H1 (cell line): ENCODE results near the gene SMYD3. TPM values are rescaled to one million over a fixed set of nuclear protein-coding genes. Genes with fewer than 3 reads are reported as not detected.

Experiments
- CTCF ChIA-PET: fragments of 300-600 bp; sonication (Branson Sonifier 250); formaldehyde crosslinking; loops from one replicate; lab custom pipeline; 2021; ENCODE audit not compliant: partially characterized antibody; lab: Charles Lee
- POLR2A ChIA-PET: fragments of 300-600 bp; sonication (Branson Sonifier 250); formaldehyde crosslinking; loops from one replicate; lab custom pipeline; 2021; ENCODE audit warnings: inconsistent platforms; ENCODE audit not compliant: partially characterized antibody; lab: Charles Lee
- DNase-seq, 2 experiments: peaks; one replicate each; pipeline versions ENCODE4 v3.0.0 to v3.0.0-alpha.2; 2010 to 2022; ENCODE audit warnings: low spot score in 2 of 2, low read depth in 1 of 2, mixed read lengths in 1 of 2
- FAIRE-seq: peaks from 2 replicates; lab custom pipeline; 2011; peaks lifted over from hg19 to GRCh38; lab: Jason Lieb, UNC
- H2AFZ ChIP-seq: 2 replicates; pipeline ENCODE4 v1.8.1; 2012; ENCODE audit warnings: low read length, inconsistent platforms
- H2AK5ac ChIP-seq: 2 replicates; pipeline ENCODE4 v1.6.1; 2013; ENCODE audit warnings: low read depth, low read length
- H2BK120ac ChIP-seq: replicated peaks from 2 replicates; pipeline ENCODE3; 2013; ENCODE audit warnings: low read depth, low read length, inconsistent platforms
- H2BK12ac ChIP-seq: 2 replicates; pipeline ENCODE4 v1.6.1; 2013; ENCODE audit warnings: low read depth, low read length
- H2BK15ac ChIP-seq: 2 replicates; pipeline ENCODE4 v1.6.1; 2013; ENCODE audit warnings: low read length
- H2BK20ac ChIP-seq: 2 replicates; pipeline ENCODE4 v1.6.1; 2013; ENCODE audit warnings: low read length
- H2BK5ac ChIP-seq: 2 replicates; pipeline ENCODE4 v1.6.1; 2013; ENCODE audit warnings: low read depth, low read length
- H3K14ac ChIP-seq: 2 replicates; pipeline ENCODE4 v1.6.1; 2013; ENCODE audit warnings: inconsistent platforms; ENCODE audit not compliant: insufficient read length
- H3K18ac ChIP-seq: 2 replicates; pipeline ENCODE4 v1.6.1; 2013; ENCODE audit warnings: low read length; ENCODE audit errors: extremely low read depth
- H3K23ac ChIP-seq: 2 replicates; pipeline ENCODE4 v1.6.1; 2013; ENCODE audit warnings: inconsistent platforms; ENCODE audit not compliant: insufficient read length
- H3K23me2 ChIP-seq: 2 replicates; pipeline ENCODE4 v1.6.1; 2013; ENCODE audit warnings: low read depth, low read length
- H3K27ac ChIP-seq: 2 replicates; pipeline ENCODE4 v1.6.1; 2011; ENCODE audit warnings: low read depth, low read length, inconsistent platforms
- H3K27me3 ChIP-seq, 4 experiments: replicated peaks in 1 of 4; 1 replicate in 1 of 4; 2 replicates in 3 of 4; pipeline versions ENCODE4 v1.6.1 to v1.8.1; 2011 to 2013; ENCODE audit warnings: low read length in 3 of 4, mild to moderate bottlenecking in 3 of 4, inconsistent platforms in 2 of 4, mixed read lengths in 2 of 4, moderate library complexity in 1 of 4; ENCODE audit not compliant: control insufficient read depth in 3 of 4, insufficient read depth in 3 of 4; ENCODE audit errors: extremely low read depth in 1 of 4
- H3K36me3 ChIP-seq, 4 experiments: 2 replicates each; pipeline versions ENCODE4 v1.6.1 to v1.8.1; 2011 to 2013; ENCODE audit warnings: mild to moderate bottlenecking in 4 of 4, low read length in 3 of 4, moderate library complexity in 2 of 4, control low read depth in 1 of 4, inconsistent platforms in 1 of 4; ENCODE audit not compliant: insufficient read depth in 4 of 4, control insufficient read depth in 2 of 4
- H3K4ac ChIP-seq: replicated peaks from 2 replicates; pipeline ENCODE3; 2013; ENCODE audit warnings: low read length, low read depth, mixed read lengths, inconsistent platforms; ENCODE audit not compliant: insufficient read length
- H3K4me1 ChIP-seq, 4 experiments: replicated peaks in 1 of 4; 1 replicate in 1 of 4; 2 replicates in 3 of 4; pipeline versions ENCODE4 v1.6.1 to v1.8.1; 2011 to 2013; ENCODE audit warnings: low read length in 3 of 4, inconsistent platforms in 2 of 4, mixed read lengths in 1 of 4; ENCODE audit not compliant: insufficient read depth in 4 of 4, control insufficient read depth in 3 of 4
- H3K4me2 ChIP-seq, 2 experiments: 2 replicates each; pipeline versions ENCODE4 v1.6.1 to v1.8.1; 2011 to 2013; ENCODE audit warnings: low read depth in 2 of 2, low read length in 2 of 2, control low read depth in 1 of 2, inconsistent platforms in 1 of 2, mild to moderate bottlenecking in 1 of 2; ENCODE audit not compliant: insufficient read depth in 1 of 2
- H3K4me3 ChIP-seq, 4 experiments: fragments of 200-600, 300-600 bp in 1 of 4; sonication (generic), shearing (Covaris generic), sonication (Bioruptor Twin) in 1 of 4; 2 replicates each; pipeline versions ENCODE4 v1.5.1 to v1.8.1; 2011 to 2016; ENCODE audit warnings: low read length in 4 of 4, low read depth in 3 of 4, control low read depth in 2 of 4, inconsistent platforms in 2 of 4, mild to moderate bottlenecking in 2 of 4, mixed read lengths in 1 of 4, moderate library complexity in 1 of 4; ENCODE audit not compliant: insufficient read depth in 2 of 4; ENCODE audit errors: extremely low read depth in 1 of 4
- H3K56ac ChIP-seq: replicated peaks from 2 replicates; pipeline ENCODE3; 2013; ENCODE audit warnings: low read depth, mild to moderate bottlenecking, mixed read lengths, low read length, inconsistent platforms; ENCODE audit not compliant: insufficient read length
- H3K79me1 ChIP-seq: 2 replicates; pipeline ENCODE4 v1.6.1; 2013; ENCODE audit warnings: low read depth, low read length, control low read depth
- H3K79me2 ChIP-seq, 2 experiments: 2 replicates each; pipeline versions ENCODE4 v1.6.1 to v1.8.1; 2012 to 2013; ENCODE audit warnings: low read length in 2 of 2, mild to moderate bottlenecking in 2 of 2, inconsistent platforms in 1 of 2; ENCODE audit not compliant: insufficient read depth in 2 of 2, control insufficient read depth in 1 of 2
- H3K9ac ChIP-seq, 4 experiments: replicated peaks in 1 of 4; 1 replicate in 1 of 4; 2 replicates in 3 of 4; pipeline versions ENCODE4 v1.6.1 to v1.8.1; 2011 to 2013; ENCODE audit warnings: low read depth in 3 of 4, low read length in 3 of 4, control low read depth in 2 of 4, mild to moderate bottlenecking in 2 of 4, moderate library complexity in 2 of 4, inconsistent platforms in 1 of 4; ENCODE audit errors: extremely low read depth in 1 of 4
- H3K9me3 ChIP-seq, 2 experiments: 2 replicates each; pipeline versions ENCODE4 v1.6.1 to v1.8.1; 2012 to 2013; ENCODE audit warnings: mild to moderate bottlenecking in 2 of 2, moderate library complexity in 2 of 2, control low read depth in 1 of 2, inconsistent platforms in 1 of 2, low read depth in 1 of 2, low read length in 1 of 2, mixed read lengths in 1 of 2; ENCODE audit not compliant: insufficient read depth in 2 of 2
- H4K20me1 ChIP-seq, 2 experiments: replicated peaks in 1 of 2; 2 replicates each; pipeline versions ENCODE3 to v1.8.1; 2011 to 2013; ENCODE audit warnings: inconsistent platforms in 2 of 2, low read length in 2 of 2, mild to moderate bottlenecking in 1 of 2; ENCODE audit not compliant: insufficient read depth in 2 of 2, control insufficient read depth in 1 of 2
- H4K5ac ChIP-seq: 2 replicates; pipeline ENCODE4 v1.6.1; 2013; ENCODE audit warnings: low read length, low read depth, mixed read lengths, inconsistent platforms; ENCODE audit not compliant: insufficient read length
- H4K8ac ChIP-seq: 2 replicates; pipeline ENCODE4 v1.8.0; 2013; ENCODE audit warnings: mild to moderate bottlenecking, moderate library complexity, low read length, inconsistent platforms; ENCODE audit not compliant: insufficient read depth; ENCODE audit errors: extremely low read depth
- H4K91ac ChIP-seq: replicated peaks from 2 replicates; pipeline ENCODE3; 2013; ENCODE audit warnings: low read length, mixed read lengths, inconsistent platforms; ENCODE audit not compliant: insufficient read length
- RAD21 ChIP-seq, 2 experiments: IDR thresholded peaks in 1 of 2; conservative IDR thresholded peaks in 1 of 2; 2 replicates each; pipeline ENCODE4 v1.6.1; 2011; ENCODE audit warnings: low read depth in 2 of 2, low read length in 2 of 2, improper control_type of control experiment in 1 of 2, inconsistent platforms in 1 of 2, mild to moderate bottlenecking in 1 of 2, moderate library complexity in 1 of 2
- WGBS, 2 experiments: shearing (Covaris generic) in 1 of 2; methylation state at CpG; one replicate each; pipeline versions ENCODE4 v1.1.6 to v1.1.7; 2013 to 2015; ENCODE audit warnings: low lambda C conversion rate in 2 of 2, mixed read lengths in 2 of 2, inconsistent platforms in 1 of 2, low coverage in 1 of 2, missing lambda C conversion rate in 1 of 2; ENCODE audit not compliant: insufficient replicate concordance in 2 of 2, insufficient coverage in 1 of 2, insufficient read length in 1 of 2; ENCODE audit errors: extremely low coverage in 1 of 2, missing lambda C conversion rate in 1 of 2; 5-methylcytosine and 5-hydroxymethylcytosine counted together
- polyA plus RNA-seq, 7 experiments: library from polyadenylated mRNA; depleted of rRNA in 3 of 7; stranded (reverse) in 5 of 7; unstranded in 2 of 7; fragments of >200 nt in 5 of 7; fragments of 200-250 nt in 2 of 7; gene quantifications; 1 replicate in 5 of 7; 2 replicates in 1 of 7; 4 replicates in 1 of 7; pipeline versions ENCODE4 v1.2.1 to v1.2.3, GENCODE V29; 2011 to 2013; ENCODE audit warnings: missing spikeins in 2 of 7, mixed read lengths in 2 of 7
- total RNA-seq: library from RNA; stranded (reverse); fragmentation: NEBNext Ultra II Directional; extraction: Animal tissue kit (Norgen Biotek cat#: 25700); gene quantifications from 2 replicates; pipeline ENCODE4 v1.2.1, GENCODE V29; 2021
- TF ChIP-seq, protein P1 (sequence below): IDR thresholded peaks from 2 replicates; pipeline ENCODE4 v1.6.1; 2012; ENCODE audit warnings: inconsistent platforms

Gene SMYD3
- total and polyA plus RNA-seq, 2 of the 8 experiments (the other 6 are each of a cell fraction or from before 2014, with no cell fraction given), result 17.3 to 25.4 TPM

DNA sequence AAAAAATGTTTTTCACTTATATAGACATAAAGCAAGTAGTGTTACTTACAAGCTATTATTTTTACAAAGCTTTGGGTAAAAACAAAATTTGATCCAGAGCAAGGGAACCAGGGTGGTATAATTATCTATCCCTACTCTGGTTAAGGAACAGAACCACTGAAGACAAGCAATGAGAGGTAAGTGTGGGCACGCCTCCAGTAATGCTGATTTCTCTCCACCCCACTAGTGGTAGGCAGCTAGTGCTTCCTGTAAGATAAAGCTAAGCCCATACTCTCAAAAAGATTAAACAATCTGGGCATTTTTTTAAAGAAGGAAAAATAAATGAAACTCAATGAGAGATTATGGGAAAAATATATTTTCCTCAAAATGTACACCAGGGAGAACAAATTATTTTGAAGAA is 36.9 kb upstream of the SMYD3 start:
- no peaks in the 10 kb centered on the region for H3K4me1 ChIP-seq
- no peak overlapping the region for H2BK12ac ChIP-seq
- no peak overlapping the region for H4K91ac ChIP-seq
- TF ChIP-seq RAD21 (IDR thresholded peaks at IDR 0.05 in 1 of 2, conservative IDR thresholded peaks at IDR 0.05 in 1 of 2; ENCODE audit: low read depth in 2 of 2, low read length in 2 of 2), result no peak
- TF ChIP-seq, protein P1, sequence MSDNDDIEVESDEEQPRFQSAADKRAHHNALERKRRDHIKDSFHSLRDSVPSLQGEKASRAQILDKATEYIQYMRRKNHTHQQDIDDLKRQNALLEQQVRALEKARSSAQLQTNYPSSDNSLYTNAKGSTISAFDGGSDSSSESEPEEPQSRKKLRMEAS, result no peak
- no peak overlapping the region for H3K23ac ChIP-seq
- no peaks in the 10 kb centered on the region for H3K79me1 ChIP-seq
- no peak overlapping the region for H3K4me3 ChIP-seq
- POLR2A ChIA-PET, result interaction anchor here (1.1 to 1.7 kb wide), 2 partner anchors 8 to 11 kb away, joined by 3 to 5 read pairs; no protein-coding TSS in a partner anchor
- no peak overlapping the region for H3K4me2 ChIP-seq
- H3K18ac ChIP-seq, result no peak overlapping the region
- no peak overlapping the region for H3K27ac ChIP-seq
- 36% methylated on average over 1 of the region's 1 CpG; no CpG with 5 or more reads in 1 of the 2 experiments for WGBS, 2 experiments
- FAIRE-seq (no peak), DNase-seq (no peak)
- H4K5ac ChIP-seq, result no peak overlapping the region
- H2BK5ac ChIP-seq, result no peak overlapping the region
- no peaks in the 10 kb centered on the region for H3K9me3 ChIP-seq
- H3K36me3 ChIP-seq, result peaks cover 3 to 53% (median 15%) of the 10 kb centered on the region in 4 experiments; a peak in 7 of 8 replicates
- no peak overlapping the region for H2BK20ac ChIP-seq
- no peak overlapping the region for H4K8ac ChIP-seq
- no peak overlapping the region for H2BK15ac ChIP-seq
- H3K4ac ChIP-seq, result no peak overlapping the region
- no peak overlapping the region for H2AFZ ChIP-seq
- CTCF ChIA-PET, result interaction anchor here (0.9 to 1.6 kb wide), 2 partner anchors 10 to 16 kb away, joined by 3 read pairs; no protein-coding TSS in a partner anchor
- no peaks in the 10 kb centered on the region for H3K23me2 ChIP-seq
- H2AK5ac ChIP-seq, result no peak overlapping the region
- H3K79me2 ChIP-seq, result no peaks in the 10 kb centered on the region
- no peaks in the 10 kb centered on the region for H3K27me3 ChIP-seq
- no peak overlapping the region for H3K9ac ChIP-seq
- H4K20me1 ChIP-seq, result peaks cover 0 to 2% of the 10 kb centered on the region in 2 experiments
- no peak overlapping the region for H3K56ac ChIP-seq
- no peak overlapping the region for H3K14ac ChIP-seq
- H2BK120ac ChIP-seq, result no peak overlapping the region
